ENCODE measurements around the gene TMEM59L.
"Not testable (repeated sequence)": the region's sequence is repeated elsewhere in the genome, so short reads cannot be mapped to it uniquely, and the experiment has no call there.

Gene TMEM59L

DNA sequence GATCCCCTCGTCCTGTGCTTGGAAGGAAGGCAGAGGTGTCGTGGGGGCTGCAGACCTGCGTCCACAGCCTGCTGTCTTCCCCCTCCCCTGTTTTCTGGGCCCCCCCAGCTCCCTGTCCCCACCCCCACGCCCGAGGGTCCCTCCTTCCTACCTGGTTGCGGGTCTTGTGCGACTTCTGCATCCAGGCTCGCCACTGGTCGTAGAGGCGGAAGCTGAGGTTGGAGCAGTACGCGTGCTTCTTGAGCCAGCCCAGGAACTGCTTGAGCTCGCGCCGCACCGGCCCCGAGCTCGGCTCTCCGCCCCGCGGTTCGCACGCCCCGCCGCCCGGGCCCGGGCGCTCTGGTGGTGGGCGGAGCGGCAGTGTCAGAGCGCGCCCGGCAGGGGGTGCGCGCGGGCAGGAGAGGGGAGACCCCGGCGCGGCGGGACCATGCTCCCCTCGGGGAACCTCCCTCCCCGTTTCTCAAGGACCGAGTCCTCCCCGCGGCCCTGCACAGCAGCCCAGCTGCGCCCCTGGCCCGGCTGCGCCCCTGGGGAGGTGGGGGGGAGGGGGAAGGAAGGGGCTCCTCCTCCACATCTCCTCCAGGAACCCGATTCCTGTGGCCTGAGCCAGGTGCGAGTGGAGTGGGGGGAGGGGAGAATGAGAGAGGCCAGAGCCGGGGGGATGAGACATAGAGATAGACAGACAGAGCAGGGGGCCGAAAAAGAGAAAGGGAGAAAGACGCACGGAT is 18.4 kb upstream of the TMEM59L start:
- peak; percentile 62 for DNase-seq

DNA sequence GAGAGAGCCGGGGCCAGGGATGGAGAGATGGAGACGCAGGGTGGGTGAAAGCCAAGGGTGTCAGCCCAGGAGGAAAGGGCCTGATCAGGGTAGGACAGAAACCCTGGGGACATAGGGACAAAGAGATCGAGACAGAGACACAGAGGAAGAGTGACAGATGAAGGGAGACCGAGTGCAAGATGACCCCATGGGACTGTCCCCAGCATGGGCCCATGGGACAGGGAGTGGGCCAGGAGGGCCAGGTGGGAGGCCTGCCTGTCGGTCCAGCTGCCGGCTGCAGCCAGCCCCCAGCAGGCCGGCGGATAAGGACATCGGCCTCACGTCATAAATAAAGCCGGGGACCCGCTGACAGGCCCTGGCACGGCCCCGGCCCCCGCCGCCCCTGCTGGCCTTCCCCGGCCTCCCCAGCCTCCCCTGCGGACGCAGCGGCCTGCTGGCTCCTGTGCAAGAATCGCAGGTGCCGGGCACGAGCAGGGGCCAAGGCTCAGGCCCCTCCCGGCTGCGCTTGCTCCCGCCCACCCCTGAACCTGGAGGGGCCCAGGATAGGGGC is 17.8 kb upstream of the TMEM59L start:
- DNase-seq: no peak

DNA sequence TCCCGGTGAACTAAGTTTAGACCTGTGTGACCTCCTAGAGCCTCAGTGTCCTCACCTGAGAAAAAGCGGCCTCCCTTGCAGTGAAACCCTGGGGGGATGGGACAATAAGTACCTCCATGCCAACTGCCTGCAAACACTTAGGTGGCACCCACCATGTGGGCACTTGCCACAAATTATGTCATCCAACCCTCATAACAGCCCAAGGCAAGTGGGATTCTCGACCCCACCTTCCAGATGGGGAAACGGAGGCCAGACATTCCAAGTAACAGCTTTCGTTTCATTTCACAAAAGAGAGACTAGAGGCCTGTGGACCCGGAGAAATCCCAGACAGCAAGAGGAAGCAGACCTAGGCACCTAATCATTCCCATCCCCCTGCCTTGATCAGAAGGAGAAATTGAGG is 17.2 kb upstream of the TMEM59L start:
- DNase-seq: no peak

DNA sequence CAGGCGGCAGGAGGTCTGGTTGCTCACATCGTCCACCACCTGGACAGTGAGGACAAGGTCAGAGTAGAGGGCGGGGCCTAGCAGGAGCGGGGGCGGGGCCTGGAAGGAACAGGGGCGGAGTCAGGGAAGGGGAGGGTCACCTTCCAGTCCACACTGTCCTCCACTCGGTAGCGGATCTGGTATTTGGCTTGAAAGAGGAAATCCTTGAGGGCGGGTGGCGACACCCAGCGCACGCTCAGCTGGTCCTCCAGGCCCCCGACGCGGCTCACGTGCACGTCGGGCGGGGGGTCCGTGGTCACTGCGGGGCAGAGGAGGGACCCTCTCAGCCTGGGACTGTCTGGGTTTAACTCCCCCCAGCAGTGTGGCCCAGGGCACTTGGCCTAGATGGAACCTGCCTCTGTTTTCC is 15.9 kb upstream of the TMEM59L start:
- peak; percentile 12 for DNase-seq

DNA sequence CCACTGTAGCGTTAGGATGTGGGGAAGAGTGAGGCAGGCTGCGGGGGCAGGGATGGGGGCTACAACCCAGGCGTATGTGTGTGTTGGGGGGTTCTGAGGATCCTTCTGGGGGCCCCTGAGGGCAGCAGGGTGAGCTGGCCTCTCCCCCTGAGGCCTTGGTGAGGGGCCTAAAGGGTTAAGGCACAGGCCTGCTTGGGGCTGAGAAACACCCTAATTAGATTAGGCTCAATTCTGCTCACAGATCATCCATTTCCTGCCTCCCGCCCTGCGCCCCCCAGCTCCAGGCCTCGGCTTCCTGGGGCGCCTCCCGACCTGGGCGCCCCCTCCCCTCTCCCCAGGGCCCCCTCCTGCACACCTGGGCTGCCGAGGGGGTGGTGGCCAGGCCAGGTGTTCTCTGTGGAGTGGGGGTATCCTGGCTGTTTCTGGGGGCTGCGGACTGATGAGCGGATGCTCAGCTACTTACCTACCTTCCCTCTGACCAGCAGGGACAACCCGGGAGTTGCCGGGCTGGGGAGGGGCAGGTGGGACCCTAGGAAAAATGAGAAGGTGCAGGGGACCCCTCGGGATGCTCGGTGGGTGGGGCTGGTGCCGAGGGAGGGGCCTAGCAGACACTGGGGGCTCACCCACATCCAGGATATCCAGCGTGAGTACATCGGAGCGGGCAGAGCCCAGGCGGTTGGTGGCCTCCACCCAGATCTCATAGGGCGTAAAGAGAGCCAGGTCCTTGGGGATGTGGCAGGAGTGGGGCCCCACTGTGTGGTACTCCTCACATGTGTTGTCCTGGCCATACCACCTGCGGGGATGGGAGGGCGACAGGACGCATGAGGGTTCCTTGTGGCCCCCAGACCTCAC is 14.6 kb upstream of the TMEM59L start:
- no peak for DNase-seq

DNA sequence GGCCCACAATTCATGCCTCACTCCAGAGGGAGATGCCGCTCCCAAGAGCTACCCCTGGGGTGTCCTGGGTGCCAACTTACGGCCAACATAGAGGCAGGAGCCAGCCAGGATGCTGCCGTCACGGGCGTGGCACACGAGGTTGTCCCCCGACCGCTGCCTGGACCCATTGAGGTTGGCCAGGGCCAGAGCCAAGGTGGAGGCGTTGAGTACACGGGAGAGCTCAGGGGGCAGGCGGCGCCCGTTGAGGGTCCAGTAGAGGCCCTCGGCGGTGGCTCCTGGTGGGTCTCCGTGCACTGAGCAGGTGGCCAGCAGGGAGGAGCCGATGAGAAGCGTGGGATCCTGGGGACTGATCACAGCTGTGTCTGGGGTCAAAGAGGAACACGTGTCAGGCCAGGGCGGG is 13.2 kb upstream of the TMEM59L start:
- no peak for DNase-seq

DNA sequence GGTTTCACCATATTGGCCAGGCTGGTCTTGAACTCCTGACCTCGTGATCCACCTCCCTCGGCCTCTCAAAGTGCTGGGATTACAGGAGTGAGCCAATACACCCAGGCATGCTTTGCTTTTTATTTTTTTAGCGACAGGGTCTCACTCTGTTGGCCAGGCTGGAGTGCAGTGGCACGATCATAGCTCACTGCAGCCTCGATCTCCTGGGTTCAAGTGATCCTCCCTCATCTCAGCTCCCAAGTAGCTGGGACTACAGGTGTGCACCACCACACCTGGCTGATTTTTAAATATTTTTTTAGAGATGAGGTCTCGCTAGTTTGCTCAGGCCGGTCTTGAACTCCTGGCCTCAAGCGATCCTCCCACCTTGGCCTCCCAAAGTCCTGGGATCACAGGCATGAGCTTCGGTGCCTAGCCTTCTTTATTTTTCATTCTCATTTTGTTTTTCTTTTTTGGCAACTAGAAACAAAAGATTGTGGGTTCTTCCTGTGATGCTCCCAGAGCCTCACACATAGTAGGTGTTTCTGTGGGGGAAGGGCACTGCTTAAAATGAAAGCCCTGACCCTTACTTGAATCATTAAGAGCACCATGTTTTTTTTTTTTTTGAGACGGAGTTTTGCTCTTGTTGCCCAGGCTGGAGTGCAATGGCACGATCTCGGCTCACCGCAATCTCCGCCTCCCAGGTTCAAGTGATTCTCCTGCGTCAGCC is 11.8 kb upstream of the TMEM59L start:
- DNase-seq: not testable (repeated sequence)

DNA sequence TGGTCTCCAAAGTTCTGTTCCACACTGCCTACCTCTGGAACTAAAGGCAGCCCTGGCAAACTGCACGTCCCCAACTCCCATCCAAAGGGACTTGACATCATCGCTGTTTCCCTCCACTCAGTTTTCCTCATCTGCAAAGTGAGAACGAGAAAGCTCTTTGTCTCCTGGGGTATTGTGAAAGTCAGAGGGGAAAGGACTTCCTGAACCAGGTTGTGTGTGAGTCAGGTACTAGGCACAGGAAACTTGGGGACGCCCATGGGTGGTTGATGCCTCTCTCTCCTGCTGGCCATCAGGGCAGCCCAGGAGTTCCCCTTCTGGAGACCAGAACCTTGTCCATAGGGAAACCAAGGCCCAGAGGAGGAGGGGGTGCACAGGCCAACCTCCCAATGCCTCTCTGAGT is 10.8 kb upstream of the TMEM59L start:
- DNase-seq: no peak

DNA sequence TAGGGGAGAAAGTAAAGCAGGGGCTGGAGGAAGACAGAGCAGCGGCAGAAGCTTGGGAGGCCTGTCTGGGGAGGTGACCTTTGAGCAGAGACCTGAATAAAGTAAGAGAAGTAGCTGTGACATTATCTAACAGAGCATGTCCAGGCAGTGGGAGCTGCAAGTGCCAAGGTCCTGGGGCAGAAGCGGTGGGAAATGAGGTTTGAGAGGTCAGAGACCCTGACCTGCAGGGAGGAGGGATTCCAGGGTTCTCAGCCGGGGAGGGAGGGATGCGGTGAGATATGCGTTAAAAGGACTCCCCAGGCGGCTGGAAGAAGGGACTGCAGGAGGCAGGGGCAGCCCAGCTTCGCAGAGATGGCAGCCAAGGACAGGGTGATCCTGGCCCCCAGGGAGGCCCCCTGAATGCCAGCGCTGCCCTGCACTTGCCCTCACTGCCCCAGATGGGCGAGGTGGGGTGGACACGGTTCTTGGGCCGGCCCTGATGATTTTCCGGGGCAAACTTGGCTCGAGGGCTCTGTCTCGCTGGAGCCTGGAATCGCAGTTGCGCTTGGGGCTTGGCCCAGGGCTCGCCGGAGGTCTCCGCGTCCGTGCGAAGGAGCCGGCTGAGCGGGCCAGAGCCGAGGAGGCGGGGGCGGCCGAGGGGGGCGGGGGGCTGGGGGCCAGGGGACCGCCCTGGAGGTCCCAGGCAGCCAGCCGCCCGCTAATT is 9.3 kb upstream of the TMEM59L start:
- DNase-seq: no peak

DNA sequence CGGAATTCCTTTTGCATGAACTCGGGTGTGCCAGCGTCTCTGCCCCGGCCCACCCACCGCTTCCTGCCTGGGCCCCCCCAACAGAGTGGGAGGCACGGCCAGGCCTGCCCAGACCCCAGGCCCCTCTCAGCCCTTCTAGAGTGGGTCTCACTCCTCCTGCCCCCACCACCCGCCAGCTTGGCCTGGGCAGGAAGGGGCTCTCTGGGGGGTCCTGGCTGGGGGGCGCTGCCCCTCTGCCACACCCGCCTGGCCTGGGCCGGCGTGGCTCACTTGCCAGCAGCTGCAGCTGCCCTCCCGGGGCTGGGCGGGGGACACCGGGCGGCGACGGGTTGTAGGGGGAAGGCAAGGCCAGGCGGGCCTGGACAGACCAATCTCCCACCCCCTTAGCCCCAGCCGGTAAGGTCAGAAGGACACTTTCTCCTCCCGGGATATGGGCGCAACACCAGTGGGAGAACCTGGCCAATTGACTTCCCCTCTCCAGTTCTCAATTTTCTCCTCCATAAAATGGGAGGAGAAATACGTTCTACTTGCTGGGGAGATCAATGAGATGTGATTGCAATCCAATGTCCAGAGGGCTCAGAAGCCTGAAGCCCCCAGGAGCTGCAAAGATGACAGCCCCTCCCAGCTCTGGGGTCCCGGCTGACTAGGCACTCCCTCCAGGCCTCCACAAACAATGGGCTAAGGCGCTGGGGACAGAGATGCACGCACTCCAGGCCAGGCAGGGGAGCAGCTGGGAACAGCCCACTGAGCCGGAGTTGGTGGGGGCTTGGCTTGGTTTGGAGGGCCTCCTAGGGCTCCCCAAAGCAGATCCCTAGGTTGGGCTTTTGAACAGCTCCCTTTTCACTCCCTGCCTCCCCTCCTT is 8.5 kb upstream of the TMEM59L start:
- DNase-seq: no peak

DNA sequence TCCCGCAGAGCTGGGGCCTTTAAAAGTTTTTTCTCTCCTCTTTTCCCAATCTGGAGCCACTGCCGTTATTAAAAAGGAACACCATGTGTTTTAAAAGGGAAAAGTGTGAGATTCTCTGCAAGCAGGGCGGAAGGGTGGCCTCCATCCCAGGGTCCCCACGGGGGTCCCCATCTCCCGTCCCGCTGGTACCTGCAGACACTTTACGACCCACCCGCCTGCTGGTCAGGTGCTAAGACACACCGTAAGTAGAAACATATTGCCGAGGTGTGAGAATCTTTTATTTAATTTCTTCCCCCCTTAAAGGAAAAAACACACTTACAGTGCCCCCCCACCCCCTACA is 7.9 kb upstream of the TMEM59L start:
- DNase-seq: no peak

DNA sequence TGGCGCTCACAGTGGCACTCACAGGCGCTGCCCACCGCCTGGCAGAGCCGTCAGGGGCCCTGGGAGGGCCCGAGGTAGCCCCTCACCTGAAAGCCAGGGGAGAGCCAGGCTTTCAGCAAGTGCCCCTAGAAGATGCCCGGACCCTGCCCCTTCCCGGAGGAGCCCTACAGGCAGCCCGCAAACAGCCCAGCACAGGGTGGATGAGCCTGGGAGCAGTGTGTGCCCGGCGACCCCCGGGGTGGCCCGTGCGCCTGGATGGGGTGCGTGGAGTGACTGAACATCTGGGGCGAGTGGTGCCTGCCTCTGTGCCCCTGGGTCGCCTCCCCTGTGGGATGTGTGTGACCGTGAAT is 7.5 kb upstream of the TMEM59L start:
- DNase-seq: no peak

DNA sequence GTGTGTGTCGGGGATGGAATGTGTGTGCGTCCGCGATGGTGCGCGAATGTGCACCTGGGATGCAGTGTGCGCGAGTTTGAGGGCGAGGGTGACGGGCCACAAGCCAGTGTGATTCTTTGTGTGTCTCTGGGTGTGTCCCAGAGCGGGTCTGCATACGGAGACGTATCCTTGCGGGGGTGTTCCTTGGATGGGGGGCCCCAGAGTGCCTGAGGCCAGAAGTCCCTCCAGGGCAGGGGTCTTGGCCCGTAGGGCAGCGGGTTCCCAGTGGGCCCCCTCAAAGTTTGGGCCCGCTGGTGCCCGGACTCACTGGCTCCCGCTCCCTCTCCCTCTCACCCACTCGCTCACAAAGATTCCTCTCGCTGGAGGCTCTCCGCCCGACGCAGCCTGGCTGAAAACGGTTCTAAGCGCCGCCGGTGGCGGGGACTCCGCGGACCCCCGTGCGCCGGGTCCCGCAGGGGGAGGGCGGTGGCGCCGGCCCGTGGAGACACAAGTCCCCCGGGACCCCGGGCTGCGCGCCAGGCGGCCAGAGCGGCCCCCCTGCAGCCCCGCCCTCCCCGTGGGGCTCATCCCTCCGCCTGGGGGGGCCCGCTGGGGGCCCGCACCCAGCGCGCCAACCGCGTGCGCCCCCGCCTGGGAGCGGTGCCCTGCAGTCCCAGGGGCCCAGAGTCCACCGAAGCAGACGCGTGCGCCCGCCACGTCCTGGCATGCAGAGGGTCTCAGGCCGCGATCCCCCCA is 7.0 kb upstream of the TMEM59L start:
- no peak for DNase-seq

DNA sequence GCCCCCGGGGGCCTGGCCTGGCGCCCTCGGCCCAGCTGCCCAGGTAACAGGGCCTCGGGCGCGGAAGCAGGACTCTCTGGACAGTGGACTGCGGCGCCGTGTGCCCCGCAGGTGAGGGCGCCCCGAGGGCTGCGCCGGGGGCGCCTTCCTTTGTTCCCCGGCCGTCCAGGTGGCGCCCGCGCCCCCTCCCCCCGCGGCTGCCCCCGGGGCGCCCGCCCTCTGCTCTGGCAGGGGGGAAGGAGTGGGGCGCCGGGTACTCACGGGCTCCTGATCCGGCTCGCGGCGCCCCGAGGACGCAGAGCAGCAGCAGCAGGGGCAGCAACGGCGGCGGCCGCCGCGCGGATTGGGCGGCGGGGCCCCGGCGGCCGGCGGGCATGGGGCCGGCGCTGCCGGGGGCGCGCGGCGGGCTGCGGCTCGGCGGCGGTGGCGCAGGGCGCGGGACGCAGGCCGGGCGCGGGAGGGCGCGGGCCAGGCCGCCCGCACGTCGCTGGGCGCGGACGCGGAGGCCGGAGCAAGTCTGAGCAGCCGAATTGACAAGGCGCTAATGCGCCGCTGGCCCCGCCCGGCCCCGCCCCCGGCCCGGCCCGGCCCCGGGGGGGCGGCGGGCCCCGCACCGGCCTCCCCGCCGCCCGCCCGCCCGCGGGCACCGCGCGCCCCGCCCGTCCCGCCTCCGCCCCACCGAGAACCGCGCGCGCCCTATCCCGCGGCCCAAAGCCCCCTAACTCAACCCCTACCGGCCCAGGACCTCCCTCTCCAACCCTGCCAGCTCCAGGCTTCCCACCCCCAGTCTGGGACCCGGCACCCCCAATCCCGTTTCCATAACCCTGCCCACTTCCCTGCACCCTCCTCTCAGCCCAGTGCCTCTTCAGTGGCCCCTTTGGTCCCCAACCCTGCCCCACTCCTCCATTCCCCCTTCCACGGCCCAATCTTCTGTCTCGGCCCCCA is 6.1 kb upstream of the TMEM59L start, which contains the start of gene CRLF1:
TSS of gene CRLF1 (minus strand) at position 519 of the 945 bp plus-strand sequence. CDS start at position 376, 143 bp downstream.
- no peak for DNase-seq

DNA sequence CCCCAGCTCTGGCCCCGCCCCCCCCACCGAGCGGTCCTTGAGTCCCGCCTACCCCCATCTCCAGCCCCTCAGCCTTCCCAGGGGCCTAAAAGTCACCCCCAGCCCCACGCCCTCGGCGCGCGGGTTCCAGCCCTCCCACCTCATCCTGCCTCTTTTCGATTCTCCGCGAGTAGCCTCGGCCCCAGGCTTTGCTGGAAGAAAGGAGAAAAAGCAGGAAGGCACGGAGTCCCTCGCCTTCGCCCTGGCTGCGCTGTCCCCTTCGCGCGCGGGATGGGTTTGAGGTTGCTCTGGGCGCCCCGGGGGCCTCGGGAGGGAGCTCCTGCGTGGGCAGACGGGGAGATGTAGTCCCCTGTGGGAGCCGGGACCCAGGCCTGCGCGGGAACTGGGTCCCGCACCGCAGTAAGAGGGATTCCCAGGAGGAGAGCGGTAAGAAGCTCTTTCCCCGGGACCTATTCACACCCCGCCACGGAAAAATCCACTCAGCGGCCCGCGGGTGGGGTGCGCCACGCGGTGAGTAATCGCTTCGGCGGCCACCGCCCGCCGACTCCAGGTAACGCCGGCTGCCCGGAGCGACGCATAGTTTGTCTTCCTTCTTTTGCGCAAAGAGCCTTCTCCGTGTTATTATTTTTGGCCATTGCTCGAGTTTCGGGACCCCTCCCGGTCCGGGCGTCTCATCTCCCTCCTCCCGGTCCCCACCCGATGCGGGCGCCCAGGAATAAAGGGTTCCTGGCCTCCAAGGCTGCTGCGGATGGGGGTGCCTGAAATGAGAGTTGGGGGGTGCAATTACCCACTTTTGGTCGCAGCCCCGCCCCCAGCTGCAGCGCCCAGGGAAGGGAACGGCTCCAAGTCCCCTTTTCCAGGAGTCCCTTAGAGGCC is 5.2 kb upstream of the TMEM59L start:
- DNase-seq: no peak

DNA sequence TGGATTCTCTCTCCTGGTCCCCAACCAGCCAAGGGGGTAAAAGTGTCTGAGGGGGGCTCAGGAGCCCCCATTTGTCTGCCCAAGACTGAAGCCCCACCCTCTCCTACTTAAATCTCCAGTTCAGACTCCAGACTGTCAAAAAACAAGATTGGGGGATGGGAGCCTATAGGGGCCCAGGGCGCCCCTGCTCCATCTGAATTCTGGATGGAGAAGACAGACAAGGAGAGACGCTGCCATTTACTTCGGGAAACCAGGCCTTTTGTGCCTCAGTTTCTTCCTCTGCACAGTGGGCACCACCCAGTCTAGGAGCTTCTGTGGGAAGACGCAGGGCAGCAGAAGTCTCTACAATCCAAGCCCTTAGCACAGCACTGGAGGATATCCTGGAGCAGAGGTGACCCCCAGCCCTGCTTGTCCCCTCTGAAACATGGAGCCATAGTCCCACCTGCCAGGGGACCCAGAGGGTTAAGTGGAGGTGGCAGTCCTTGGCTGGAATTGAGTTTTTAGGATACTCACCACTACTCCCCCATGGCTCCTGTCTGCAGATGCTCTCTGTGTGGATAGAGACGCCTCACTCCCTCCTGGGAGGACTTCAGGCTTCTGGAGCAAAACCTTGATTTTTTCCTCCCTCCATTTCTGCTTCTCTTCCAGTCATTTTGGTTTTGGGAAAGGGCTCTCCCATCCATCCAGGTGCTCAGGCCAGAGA is 4.4 kb upstream of the TMEM59L start:
- DNase-seq: no peak

DNA sequence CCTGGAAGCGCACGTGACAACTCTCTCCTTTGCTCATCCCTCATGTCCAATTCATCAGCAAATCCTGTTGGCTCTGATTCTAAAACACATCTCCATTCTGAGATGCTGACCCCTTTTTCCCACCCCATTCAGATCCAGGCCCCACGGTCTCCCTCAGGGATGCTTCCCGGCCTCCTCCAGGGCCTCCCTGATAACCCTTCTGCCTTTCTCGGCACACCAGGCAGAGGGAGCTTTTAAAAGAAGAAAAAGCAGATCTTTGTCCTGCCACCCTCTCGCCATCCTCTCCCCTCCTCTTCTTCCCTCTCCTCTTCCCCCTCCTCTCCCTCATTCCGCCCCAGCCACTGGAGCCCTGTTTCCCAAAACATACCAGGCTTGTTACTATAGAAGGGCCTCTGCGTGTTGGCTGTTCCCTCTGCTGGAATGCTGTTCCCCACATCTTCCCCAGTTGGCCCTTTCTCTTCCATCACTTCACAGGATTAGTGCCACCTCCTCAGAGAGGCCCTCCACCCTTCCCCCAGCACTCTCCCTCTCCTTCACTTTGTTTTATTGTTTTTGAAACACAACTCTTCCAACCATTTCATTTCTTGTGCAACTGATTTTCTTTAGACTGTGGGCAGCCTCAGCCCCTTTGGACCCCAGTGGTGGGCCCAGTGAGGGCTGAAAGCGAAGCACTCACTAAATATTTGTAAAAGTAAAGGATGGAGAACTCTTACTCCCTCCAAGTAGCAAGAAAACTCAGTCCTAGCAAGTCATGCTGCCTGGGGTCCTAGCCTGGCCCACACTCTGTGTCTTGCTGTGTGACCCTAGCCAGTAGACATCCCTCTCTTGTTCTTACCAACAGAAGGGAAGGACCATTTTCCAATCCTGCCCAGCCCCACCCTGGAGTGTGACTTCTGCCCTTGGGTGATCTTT is 3.6 kb upstream of the TMEM59L start:
- no peak for DNase-seq

Data from NCI-H1092 treated with DMSO at 0.1 percent for 48 hours (cell line).